K562 (cell line): ENCODE measurements around the gene SLC25A42. TPM values are rescaled to one million over a fixed set of nuclear protein-coding genes. Genes with fewer than 3 reads are reported as not detected.
A peak's percentile ranks its signal among the peaks of the same experiment; 100 is the strongest.

Experiments
- ADNP ChIP-seq: fragments of 200-800 bp; sonication (Bioruptor generic); IDR thresholded peaks from 2 replicates; pipeline ENCODE4 v1.6.1; 2016; ENCODE audit warnings: missing genetic modification characterization, missing compliant biosample characterization
- ARID1B ChIP-seq: fragments of 450-650 bp; IDR thresholded peaks from 2 replicates; pipeline ENCODE4 v1.6.1; 2016; ENCODE audit warnings: antibody characterized with exemption, mild to moderate bottlenecking, inconsistent platforms
- ATF7 ChIP-seq: fragments of 450-650 bp; IDR thresholded peaks from 2 replicates; pipeline ENCODE4 v1.7.1; 2014; ENCODE audit warnings: mild to moderate bottlenecking, moderate library complexity
- CAMTA2 ChIP-seq: fragments of 250-450 bp; sonication (Bioruptor Pico); conservative IDR thresholded peaks from 2 replicates; pipeline ENCODE4 v1.5.1; 2022
- CBX3 ChIP-seq, 2 experiments: IDR thresholded peaks; 1 replicate in 1 of 2; 2 replicates in 1 of 2; pipeline ENCODE4 v1.6.1; 2012; ENCODE audit warnings: inconsistent platforms in 2 of 2, low read length in 2 of 2, borderline replicate concordance in 1 of 2, control low read depth in 1 of 2
- CC2D1A ChIP-seq: fragments of 450-650 bp; IDR thresholded peaks from 2 replicates; pipeline ENCODE4 v1.6.1; 2017; ENCODE audit warnings: mild to moderate bottlenecking
- ELF1 ChIP-seq: fragments of 200-800 bp; sonication (Bioruptor generic); IDR thresholded peaks from 2 replicates; pipeline ENCODE4 v1.6.1; 2016; ENCODE audit warnings: missing genetic modification characterization, missing compliant biosample characterization
- GATAD2A ChIP-seq: fragments of 450-650 bp; IDR thresholded peaks from 2 replicates; pipeline ENCODE4 v1.6.1; 2017
- JUNB ChIP-seq: fragments of 450-650 bp; formaldehyde crosslinking; conservative IDR thresholded peaks from 2 replicates; pipeline ENCODE4 v1.4.0; 2020; ENCODE audit warnings: mild to moderate bottlenecking
- KAT2B ChIP-seq: IDR thresholded peaks from one replicate; pipeline ENCODE4 v1.6.1; 2012; ENCODE audit warnings: low read depth, mild to moderate bottlenecking, control low read depth, inconsistent platforms, low read length, moderate library complexity
- LCOR ChIP-seq: sonication (generic); formaldehyde crosslinking; IDR thresholded peaks from 2 replicates; pipeline ENCODE4 v1.8.0; 2022; ENCODE audit warnings: mild to moderate bottlenecking, missing genetic modification reagents
- LEF1 ChIP-seq: fragments of 450-650 bp; IDR thresholded peaks from 2 replicates; pipeline ENCODE4 v1.6.1; 2016; ENCODE audit warnings: mild to moderate bottlenecking
- MAFK ChIP-seq: IDR thresholded peaks from 2 replicates; pipeline ENCODE4 v1.6.1; 2011; ENCODE audit warnings: low read length, improper control_type of control experiment
- NUFIP1 ChIP-seq: fragments of 450-650 bp; IDR thresholded peaks from 2 replicates; pipeline ENCODE4 v1.6.1; 2018; ENCODE audit not compliant: partially characterized antibody
- SIX5 ChIP-seq, 2 experiments: IDR thresholded peaks; 2 replicates each; pipeline ENCODE4 v1.6.1; 2011; ENCODE audit warnings: low read length in 2 of 2, borderline replicate concordance in 1 of 2, low read depth in 1 of 2, mild to moderate bottlenecking in 1 of 2, moderate library complexity in 1 of 2; ENCODE audit not compliant: insufficient read depth in 1 of 2
- TEAD4 ChIP-seq, 2 experiments: sonication (generic) in 1 of 2; formaldehyde crosslinking in 1 of 2; IDR thresholded peaks; 2 replicates each; pipeline versions ENCODE4 v1.6.1 to v1.8.0; 2012 to 2022; ENCODE audit warnings: borderline replicate concordance in 1 of 2, inconsistent platforms in 1 of 2, low read length in 1 of 2, mild to moderate bottlenecking in 1 of 2, missing genetic modification reagents in 1 of 2
- U2AF1 ChIP-seq: fragments of 200-400 bp; formaldehyde crosslinking; optimal IDR thresholded peaks from 2 replicates; pipeline ENCODE3; 2017; ENCODE audit warnings: mild to moderate bottlenecking, low read depth, low read length, moderate library complexity
- ZBTB26 ChIP-seq: fragments of 450-650 bp; formaldehyde crosslinking; IDR thresholded peaks from 2 replicates; pipeline ENCODE4 v1.4.0; 2022; ENCODE audit warnings: missing genetic modification characterization
- ZNF280A ChIP-seq: fragments of 450-650 bp; IDR thresholded peaks from 2 replicates; pipeline ENCODE4 v1.6.1; 2018; ENCODE audit warnings: mild to moderate bottlenecking, low read depth; ENCODE audit not compliant: partially characterized antibody
- ZNF75A ChIP-seq: fragments of 450-650 bp; formaldehyde crosslinking; IDR thresholded peaks from 2 replicates; pipeline ENCODE4 v1.4.0; 2020; ENCODE audit warnings: mild to moderate bottlenecking
- ZNF77 ChIP-seq: fragments of 250-450 bp; sonication (Bioruptor Pico); IDR thresholded peaks from 2 replicates; pipeline ENCODE4 v1.5.0; 2020
- polyA plus RNA-seq, 8 experiments: library from polyadenylated mRNA; depleted of rRNA in 4 of 8; stranded (reverse) in 5 of 8; unstranded in 3 of 8; fragments of >200 nt; fragmentation: Nextera tagmentation in 2 of 8; fragmentation: Illumina TruSeq in 1 of 8; extraction: Ambion mirVana in 2 of 8; extraction: Trizol in 1 of 8; gene quantifications; 2 replicates each; pipeline versions ENCODE4 v1.2.1 to v1.2.3, GENCODE V29; 2011 to 2014; ENCODE audit warnings: inconsistent platforms in 1 of 8, missing spikeins in 1 of 8
- total RNA-seq, 7 experiments: library from RNA; depleted of rRNA in 6 of 7; stranded (reverse); fragments of >200 nt in 6 of 7; fragmentation: Illumina TruSeq in 2 of 7; extraction: Trizol in 2 of 7; gene quantifications; 2 replicates each; pipeline versions ENCODE4 v1.2.1 to v1.2.3, GENCODE V29; 2011 to 2021; ENCODE audit warnings: low replicate concordance in 1 of 7
- TF ChIP-seq, protein P1 (sequence below): sonication (generic); formaldehyde crosslinking; IDR thresholded peaks from 2 replicates; pipeline ENCODE4 v1.8.0; 2023; ENCODE audit warnings: missing genetic modification reagents, mild to moderate bottlenecking, borderline replicate concordance

The SLC25A42 gene
- total and polyA plus RNA-seq, 9 of the 15 experiments (the other 6 are each of a cell fraction or from before 2014, with no cell fraction given) = 0.59 to 32.2 (median 14.1) TPM

DNA sequence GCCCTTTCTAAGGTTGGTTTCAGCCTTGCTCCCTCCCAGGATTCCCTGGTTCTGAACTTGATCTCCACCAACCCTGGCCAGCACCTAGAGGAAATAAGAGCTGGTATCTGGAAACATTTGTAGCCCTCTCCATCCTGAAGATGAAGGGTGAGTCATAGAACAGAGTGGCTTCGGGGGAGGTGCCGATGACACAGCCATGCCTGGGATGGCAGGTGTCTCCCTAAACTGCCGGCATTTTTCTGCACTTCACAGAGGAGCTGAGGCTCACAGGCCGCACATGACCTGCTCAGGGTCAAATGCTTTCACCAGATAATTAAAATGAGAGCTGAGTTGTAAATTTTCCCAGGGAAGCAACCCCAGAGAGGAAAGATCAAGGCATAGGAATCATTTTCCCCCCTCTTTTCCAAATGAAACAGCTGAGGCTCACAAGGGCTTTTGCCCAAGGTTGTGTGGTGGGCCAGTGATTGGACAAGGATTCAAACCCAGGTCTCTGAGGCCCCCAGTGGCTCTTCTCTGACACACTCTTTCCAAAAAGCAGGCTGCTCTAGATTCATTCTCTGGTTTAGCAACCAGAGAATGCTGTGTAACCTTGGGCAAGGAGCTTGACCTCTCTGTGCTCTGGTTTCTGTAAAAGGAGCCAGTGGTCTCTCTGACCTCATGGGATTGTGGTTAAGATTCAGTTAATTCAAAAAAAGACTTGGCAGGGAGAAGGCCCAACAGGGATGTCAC lies 1.2 kb upstream of the SLC25A42 start (continued):
- 0 out of 3 replicates have a peak, but pooled peaks of 1 of the 2 experiments have one; percentile 7 for TF ChIP-seq CBX3 (IDR thresholded peaks at IDR 0.05; ENCODE audit: borderline replicate concordance in 1 of 2, low read length in 2 of 2)
- no peak for TF ChIP-seq MAFK
- TF ChIP-seq, protein P1, sequence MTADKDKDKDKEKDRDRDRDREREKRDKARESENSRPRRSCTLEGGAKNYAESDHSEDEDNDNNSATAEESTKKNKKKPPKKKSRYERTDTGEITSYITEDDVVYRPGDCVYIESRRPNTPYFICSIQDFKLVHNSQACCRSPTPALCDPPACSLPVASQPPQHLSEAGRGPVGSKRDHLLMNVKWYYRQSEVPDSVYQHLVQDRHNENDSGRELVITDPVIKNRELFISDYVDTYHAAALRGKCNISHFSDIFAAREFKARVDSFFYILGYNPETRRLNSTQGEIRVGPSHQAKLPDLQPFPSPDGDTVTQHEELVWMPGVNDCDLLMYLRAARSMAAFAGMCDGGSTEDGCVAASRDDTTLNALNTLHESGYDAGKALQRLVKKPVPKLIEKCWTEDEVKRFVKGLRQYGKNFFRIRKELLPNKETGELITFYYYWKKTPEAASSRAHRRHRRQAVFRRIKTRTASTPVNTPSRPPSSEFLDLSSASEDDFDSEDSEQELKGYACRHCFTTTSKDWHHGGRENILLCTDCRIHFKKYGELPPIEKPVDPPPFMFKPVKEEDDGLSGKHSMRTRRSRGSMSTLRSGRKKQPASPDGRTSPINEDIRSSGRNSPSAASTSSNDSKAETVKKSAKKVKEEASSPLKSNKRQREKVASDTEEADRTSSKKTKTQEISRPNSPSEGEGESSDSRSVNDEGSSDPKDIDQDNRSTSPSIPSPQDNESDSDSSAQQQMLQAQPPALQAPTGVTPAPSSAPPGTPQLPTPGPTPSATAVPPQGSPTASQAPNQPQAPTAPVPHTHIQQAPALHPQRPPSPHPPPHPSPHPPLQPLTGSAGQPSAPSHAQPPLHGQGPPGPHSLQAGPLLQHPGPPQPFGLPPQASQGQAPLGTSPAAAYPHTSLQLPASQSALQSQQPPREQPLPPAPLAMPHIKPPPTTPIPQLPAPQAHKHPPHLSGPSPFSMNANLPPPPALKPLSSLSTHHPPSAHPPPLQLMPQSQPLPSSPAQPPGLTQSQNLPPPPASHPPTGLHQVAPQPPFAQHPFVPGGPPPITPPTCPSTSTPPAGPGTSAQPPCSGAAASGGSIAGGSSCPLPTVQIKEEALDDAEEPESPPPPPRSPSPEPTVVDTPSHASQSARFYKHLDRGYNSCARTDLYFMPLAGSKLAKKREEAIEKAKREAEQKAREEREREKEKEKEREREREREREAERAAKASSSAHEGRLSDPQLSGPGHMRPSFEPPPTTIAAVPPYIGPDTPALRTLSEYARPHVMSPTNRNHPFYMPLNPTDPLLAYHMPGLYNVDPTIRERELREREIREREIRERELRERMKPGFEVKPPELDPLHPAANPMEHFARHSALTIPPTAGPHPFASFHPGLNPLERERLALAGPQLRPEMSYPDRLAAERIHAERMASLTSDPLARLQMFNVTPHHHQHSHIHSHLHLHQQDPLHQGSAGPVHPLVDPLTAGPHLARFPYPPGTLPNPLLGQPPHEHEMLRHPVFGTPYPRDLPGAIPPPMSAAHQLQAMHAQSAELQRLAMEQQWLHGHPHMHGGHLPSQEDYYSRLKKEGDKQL (CRISPR knock-in tag) = no peak
- no peak for TF ChIP-seq ZBTB26 (CRISPR knock-in tag)
- no peak for TF ChIP-seq ELF1 (tag)
- no peak for TF ChIP-seq SIX5 (IDR thresholded peaks at IDR 0.05; ENCODE audit: borderline replicate concordance in 1 of 2, insufficient read depth in 1 of 2, low read depth in 1 of 2, low read length in 2 of 2)
- no peak for TF ChIP-seq ZNF280A
- TF ChIP-seq ARID1B = peak; percentile 75
- TF ChIP-seq ZNF77 (CRISPR knock-in tag) = no peak
- no peak for TF ChIP-seq KAT2B
- TF ChIP-seq LEF1 = peak; percentile 59
- TF ChIP-seq TEAD4 (IDR thresholded peaks at IDR 0.05; ENCODE audit: low read length) = peak; percentile 43
- TF ChIP-seq TEAD4 (CRISPR knock-in tag; IDR thresholded peaks at IDR 0.05; ENCODE audit: borderline replicate concordance) = no peak
- no peak for TF ChIP-seq CAMTA2 (CRISPR knock-in tag)
- TF ChIP-seq ATF7 = peak; percentile 23; the same call in 1 of the 2 replicates
- TF ChIP-seq NUFIP1 = no peak
- TF ChIP-seq GATAD2A = no peak
- TF ChIP-seq JUNB (CRISPR knock-in tag) = no peak
- no peak for TF ChIP-seq U2AF1
- peak; percentile 81 for TF ChIP-seq ADNP (tag)
- TF ChIP-seq ZNF75A (CRISPR knock-in tag) = no peak
- no peak; the same call in 1 of the 2 replicates for TF ChIP-seq LCOR (CRISPR knock-in tag)
- TF ChIP-seq CC2D1A = no peak
